IMR-90 (cell line): ENCODE measurements around the gene DENND1B. TPM values are rescaled to one million over a fixed set of nuclear protein-coding genes. Genes with fewer than 3 reads are reported as not detected.

ENCODE experiments used
- ATAC-seq: fragments of 200-7000 bp; cut with Tn5 transposase; 2 replicates; pipeline ENCODE4 v1.9.1; 2020; ENCODE audit warnings: low read depth, mild to moderate bottlenecking, moderate library complexity
- BruUV-seq: library from RNA; stranded (reverse); fragments of 400-500 nt; replicated peaks from 2 replicates; lab custom pipeline; 2021; lab: Mats Ljungman, UMichigan
- CTCF ChIA-PET: fragments of 300-600 bp; formaldehyde crosslinking; extraction: SDS; loops from one replicate; lab custom pipeline; 2021; ENCODE audit warnings: antibody characterized with exemption; lab: Yijun Ruan, JAX
- POLR2A ChIA-PET: fragments of 300-600 bp; sonication (Branson Sonifier 250); formaldehyde crosslinking; loops from one replicate; lab custom pipeline; 2022; ENCODE audit warnings: antibody characterized with exemption; ENCODE audit not compliant: unreplicated experiment; lab: Charles Lee
- DNase-seq: peaks from one replicate; pipeline ENCODE4 v3.0.0; 2013
- H2AFZ ChIP-seq: replicated peaks from 2 replicates; pipeline ENCODE3; 2013; ENCODE audit warnings: low read length, mild to moderate bottlenecking; ENCODE audit not compliant: poor library complexity
- H2AK5ac ChIP-seq: 2 replicates; pipeline ENCODE4 v1.6.1; 2013; ENCODE audit warnings: low read depth, low read length, inconsistent platforms
- H2AK9ac ChIP-seq: replicated peaks from 2 replicates; pipeline ENCODE3; 2013; ENCODE audit warnings: mild to moderate bottlenecking, low read depth, low read length, moderate library complexity; ENCODE audit not compliant: poor library complexity
- H2BK120ac ChIP-seq: 2 replicates; pipeline ENCODE4 v1.6.1; 2013; ENCODE audit warnings: low read depth, low read length, inconsistent platforms
- H2BK15ac ChIP-seq: 3 replicates; pipeline ENCODE4 v1.6.1; 2013; ENCODE audit warnings: low read depth, low read length, inconsistent platforms
- H2BK20ac ChIP-seq: 2 replicates; pipeline ENCODE4 v1.6.1; 2013; ENCODE audit warnings: low read depth, mild to moderate bottlenecking, inconsistent platforms, low read length, moderate library complexity
- H2BK5ac ChIP-seq: 2 replicates; pipeline ENCODE4 v1.6.1; 2013; ENCODE audit warnings: mild to moderate bottlenecking, low read depth, low read length, inconsistent platforms; ENCODE audit not compliant: poor library complexity, severe bottlenecking
- H3K14ac ChIP-seq: replicated peaks from 2 replicates; pipeline ENCODE4 v1.6.1; 2013; ENCODE audit warnings: low read depth, low read length, inconsistent platforms
- H3K18ac ChIP-seq: 2 replicates; pipeline ENCODE4 v1.6.1; 2013; ENCODE audit warnings: low read depth, low read length, control low read depth
- H3K23ac ChIP-seq: 2 replicates; pipeline ENCODE4 v1.6.1; 2013; ENCODE audit warnings: low read depth, low read length, inconsistent platforms
- H3K27ac ChIP-seq: 2 replicates; pipeline ENCODE4 v1.5.1; 2013; ENCODE audit warnings: mild to moderate bottlenecking, control low read depth, low read length; ENCODE audit not compliant: insufficient read depth
- H3K27me3 ChIP-seq: 2 replicates; pipeline ENCODE4 v1.6.1; 2013; ENCODE audit warnings: low read length; ENCODE audit not compliant: control insufficient read depth, insufficient read depth
- H3K36me3 ChIP-seq: 2 replicates; pipeline ENCODE4 v1.6.1; 2013; ENCODE audit warnings: low read length, mixed read lengths; ENCODE audit not compliant: control insufficient read depth, insufficient read depth
- H3K4ac ChIP-seq: 2 replicates; pipeline ENCODE4 v1.6.1; 2013; ENCODE audit warnings: low read depth, low read length, inconsistent platforms
- H3K4me1 ChIP-seq: 2 replicates; pipeline ENCODE4 v1.6.1; 2013; ENCODE audit warnings: low read length, mixed read lengths; ENCODE audit not compliant: control insufficient read depth, insufficient read depth
- H3K4me2 ChIP-seq: 2 replicates; pipeline ENCODE4 v1.6.1; 2013; ENCODE audit warnings: low read depth, mild to moderate bottlenecking, control low read depth, low read length, moderate library complexity
- H3K4me3 ChIP-seq: 2 replicates; pipeline ENCODE4 v1.5.1; 2013; ENCODE audit warnings: low read depth, mild to moderate bottlenecking, control low read depth, low read length, moderate library complexity; ENCODE audit not compliant: insufficient read depth
- H3K56ac ChIP-seq: 2 replicates; pipeline ENCODE4 v1.6.1; 2013; ENCODE audit warnings: low read length, inconsistent platforms; ENCODE audit not compliant: insufficient read depth; ENCODE audit errors: extremely low read depth
- H3K79me1 ChIP-seq, 2 experiments: 2 replicates each; pipeline ENCODE4 v1.6.1; 2013; ENCODE audit warnings: low read length in 2 of 2, inconsistent platforms in 1 of 2, low read depth in 1 of 2
- H3K9ac ChIP-seq: 2 replicates; pipeline ENCODE4 v1.6.1; 2013; ENCODE audit warnings: low read depth, low read length, control low read depth
- H3K9me1 ChIP-seq: 2 replicates; pipeline ENCODE4 v1.6.1; 2013; ENCODE audit warnings: low read length, inconsistent platforms; ENCODE audit not compliant: insufficient read depth
- H3K9me3 ChIP-seq: 2 replicates; pipeline ENCODE4 v1.6.1; 2013; ENCODE audit warnings: low read length; ENCODE audit not compliant: control insufficient read depth, insufficient read depth
- H4K20me1 ChIP-seq: 2 replicates; pipeline ENCODE4 v1.6.1; 2013; ENCODE audit warnings: low read length, inconsistent platforms; ENCODE audit not compliant: insufficient read depth
- H4K5ac ChIP-seq: 2 replicates; pipeline ENCODE4 v1.6.1; 2013; ENCODE audit warnings: mild to moderate bottlenecking, low read depth, low read length, control low read depth
- H4K8ac ChIP-seq, 2 experiments: 2 replicates each; pipeline ENCODE4 v1.6.1; 2013; ENCODE audit warnings: low read depth in 2 of 2, low read length in 2 of 2, control low read depth in 1 of 2, inconsistent platforms in 1 of 2
- H4K91ac ChIP-seq: 2 replicates; pipeline ENCODE4 v1.6.1; 2013; ENCODE audit warnings: low read depth, low read length, inconsistent platforms; ENCODE audit not compliant: insufficient read depth
- CEBPB ChIP-seq: IDR thresholded peaks from 2 replicates; pipeline ENCODE4 v1.6.1; 2012; ENCODE audit warnings: low read depth, low read length, improper control_type of control experiment
- POLR2A ChIP-seq: IDR thresholded peaks from 2 replicates; pipeline ENCODE4 v1.6.1; 2012; ENCODE audit warnings: mild to moderate bottlenecking, low read depth, low read length
- RCOR1 ChIP-seq: IDR thresholded peaks from 2 replicates; pipeline ENCODE4 v1.6.1; 2012; ENCODE audit warnings: mild to moderate bottlenecking, low read length, improper control_type of control experiment; ENCODE audit not compliant: insufficient replicate concordance
- WGBS, 2 experiments: methylation state at CpG; one replicate each; pipeline versions ENCODE4 v1.1.5 to v1.1.7; 2013; ENCODE audit warnings: missing lambda C conversion rate in 2 of 2; ENCODE audit not compliant: insufficient read length in 1 of 2; ENCODE audit errors: extremely low coverage in 2 of 2; 5-methylcytosine and 5-hydroxymethylcytosine counted together
- dilution Hi-C: fragments of 300-500 bp; cut with HindIII; formaldehyde crosslinking; loops from one replicate; pipeline ENCODE4 v1.14.3; 2018; ENCODE audit warnings: low sequenced_read_pairs; ENCODE audit not compliant: unreplicated experiment
- in situ Hi-C: fragments of 300-500 bp; cut with MboI; formaldehyde crosslinking; loops from 3 replicates; pipeline ENCODE4 v1.14.3; 2019; ENCODE audit warnings: low sequenced_read_pairs, inconsistent platforms, mixed read lengths
- intact Hi-C: fragments of 100-400 bp; cut with micrococcal nuclease; formaldehyde crosslinking; loops from 2 replicates; pipeline ENCODE4 v1.10.0; 2022
- polyA plus RNA-seq, 3 experiments: library from polyadenylated mRNA; depleted of rRNA; stranded (reverse); fragments of >200 nt; gene quantifications; 2 replicates each; pipeline ENCODE4 v1.2.3, GENCODE V29; 2012; ENCODE audit warnings: low replicate concordance in 1 of 3
- total RNA-seq: library from RNA; depleted of rRNA; stranded (reverse); fragments of >200 nt; gene quantifications from 2 replicates; pipeline ENCODE4 v1.2.3, GENCODE V29; 2012
- TF ChIP-seq, protein P1 (sequence below): fragments of 150-350 bp; IDR thresholded peaks from 2 replicates; pipeline ENCODE4 v1.6.1; 2017; ENCODE audit warnings: mild to moderate bottlenecking, antibody characterized with exemption, low read length, low read depth

DENND1B gene
- total and polyA plus RNA-seq, 2 of the 4 experiments (the other 2 are of a cell fraction), result 4.0 to 24.2 TPM

DNA sequence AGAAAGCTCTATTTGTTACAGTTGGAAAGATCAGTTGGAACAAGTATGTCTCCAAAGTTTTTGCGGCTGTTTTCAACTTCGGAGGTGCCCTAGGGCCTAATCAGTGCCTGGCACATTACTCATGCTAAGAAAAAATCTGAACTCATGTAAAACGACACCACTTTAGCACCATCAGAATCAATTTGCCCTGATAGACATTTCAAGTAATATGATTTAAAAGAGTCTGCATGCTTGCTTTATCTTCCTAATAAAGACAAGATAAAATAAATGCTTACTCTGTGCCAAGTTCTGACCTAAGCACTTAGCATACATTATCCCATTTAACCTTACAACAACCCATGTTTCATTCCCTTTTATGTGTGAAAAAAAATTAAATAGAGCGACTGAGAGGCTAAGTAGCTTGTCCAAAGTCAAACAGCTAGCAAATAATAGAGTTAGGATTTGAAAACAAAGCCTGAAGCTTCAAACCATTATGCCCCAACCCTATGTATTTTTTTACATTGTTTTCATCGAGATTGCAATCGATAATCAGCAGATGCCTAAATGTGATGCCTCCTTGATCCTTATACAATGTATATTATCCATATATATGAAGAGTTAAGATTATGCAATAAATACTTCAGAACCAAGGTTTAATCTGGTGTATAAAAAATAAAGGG lies 91.3 kb downstream of the DENND1B start:
- POLR2A ChIA-PET, result no interaction called here
- Histone ChIP-seq H3K9me3 (peaks cover 4% of the 10 kb centered on the region; the same call in 1 of the 2 replicates), H3K27ac (no peak overlapping the region), H3K4me3 (no peak overlapping the region), H4K8ac (no peak overlapping the region), H3K4me1 (no peaks in the 10 kb centered on the region), H4K20me1 (no peaks in the 10 kb centered on the region), H2AK9ac (no peak overlapping the region), H3K36me3 (no peaks in the 10 kb centered on the region), H3K79me1 (peaks cover 7 to 12% of the 10 kb centered on the region in 2 experiments), H3K4ac (no peak overlapping the region), H3K18ac (no peak overlapping the region), H2BK15ac (no peak overlapping the region), H2AFZ (no peak overlapping the region), H3K27me3 (no peaks in the 10 kb centered on the region), H2BK5ac (no peak overlapping the region), H3K9ac (no peak overlapping the region), H2BK20ac (no peak overlapping the region), H4K91ac (no peak overlapping the region), H3K14ac (no peak overlapping the region), H3K4me2 (no peak overlapping the region), H2AK5ac (no peak overlapping the region), H3K9me1 (no peaks in the 10 kb centered on the region), H4K5ac (no peak overlapping the region), H3K56ac (no peak overlapping the region), H2BK120ac (no peak overlapping the region), H3K23ac (no peak overlapping the region)
- TF ChIP-seq, protein P1, sequence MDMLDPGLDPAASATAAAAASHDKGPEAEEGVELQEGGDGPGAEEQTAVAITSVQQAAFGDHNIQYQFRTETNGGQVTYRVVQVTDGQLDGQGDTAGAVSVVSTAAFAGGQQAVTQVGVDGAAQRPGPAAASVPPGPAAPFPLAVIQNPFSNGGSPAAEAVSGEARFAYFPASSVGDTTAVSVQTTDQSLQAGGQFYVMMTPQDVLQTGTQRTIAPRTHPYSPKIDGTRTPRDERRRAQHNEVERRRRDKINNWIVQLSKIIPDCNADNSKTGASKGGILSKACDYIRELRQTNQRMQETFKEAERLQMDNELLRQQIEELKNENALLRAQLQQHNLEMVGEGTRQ, result no peak
- TF ChIP-seq POLR2A (no peak), CEBPB (0 out of 2 replicates have a peak, but pooled peaks have one; percentile 21), RCOR1 (no peak)
- in situ Hi-C loops, result no loop called here
- no peak for DNase-seq
- intact Hi-C loops, result no loop called here
- no CpG with 5 or more reads among the region's 6 CpGs for WGBS, 2 experiments
- CTCF ChIA-PET, result interaction anchor here (1.1 to 1.4 kb wide), 2 partner anchors 9 to 22 kb away, joined by 3 to 4 read pairs; no protein-coding TSS in a partner anchor
- dilution Hi-C loops, result no loop called here
- BruUV-seq, result no TSS peak
- no peak for ATAC-seq
